Measurements from ENCODE around the gene NIPAL1. TPM values are rescaled to one million over a fixed set of nuclear protein-coding genes. Genes with fewer than 3 reads are reported as not detected.

NIPAL1 gene
- total RNA-seq, 1 donor from 2014 or later: 9.5 TPM

- no peak for DNase-seq
These were observed 11.1 kb downstream of the NIPAL1 start for GRCh38 chr4:48027653-48028052.

DNA sequence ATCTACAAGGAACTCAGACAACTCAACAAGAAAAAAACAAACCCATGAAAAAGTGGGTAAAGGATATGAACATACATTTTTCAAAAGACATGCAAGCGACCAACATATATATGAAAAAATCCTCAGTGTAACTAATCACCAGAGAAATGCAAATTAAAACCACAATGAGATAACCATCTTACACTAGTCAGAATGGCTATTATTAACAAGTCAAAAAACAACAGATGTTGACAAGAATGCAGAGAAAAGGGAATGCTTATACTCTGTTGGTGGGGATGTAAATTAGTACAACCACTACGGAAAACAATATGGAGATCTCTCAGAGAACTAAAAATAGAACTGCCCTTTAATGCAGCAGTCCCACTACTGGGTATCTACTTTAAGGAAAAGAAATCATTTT lies 12.1 kb downstream of the NIPAL1 start:
- no peak for DNase-seq

- no peak for DNase-seq
These were observed 13.9 kb downstream of the NIPAL1 start for GRCh38 chr4:48030470-48030869.

- DNase-seq: no peak
These were observed 15.4 kb downstream of the NIPAL1 start for GRCh38 chr4:48031802-48032525.

DNA sequence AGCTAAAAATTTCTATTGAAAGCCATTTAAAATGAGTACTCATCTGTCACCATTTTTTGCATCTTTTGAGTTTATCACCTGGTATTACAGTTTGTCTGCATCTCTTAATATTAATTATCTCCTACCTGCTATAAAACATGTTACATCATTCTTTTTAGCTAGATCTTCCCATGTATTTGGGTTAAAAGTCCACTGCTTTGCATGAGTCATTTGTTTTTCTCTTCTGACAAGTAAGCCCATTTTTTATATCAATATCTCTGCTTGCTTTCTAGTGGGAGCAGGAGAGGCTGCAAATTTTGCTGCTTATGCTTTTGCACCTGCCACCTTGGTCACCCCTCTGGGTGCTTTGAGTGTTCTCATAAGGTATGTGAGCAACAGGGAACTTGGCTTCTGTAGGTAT lies 16.1 kb downstream of the NIPAL1 start:
- DNase-seq: no peak

DNA sequence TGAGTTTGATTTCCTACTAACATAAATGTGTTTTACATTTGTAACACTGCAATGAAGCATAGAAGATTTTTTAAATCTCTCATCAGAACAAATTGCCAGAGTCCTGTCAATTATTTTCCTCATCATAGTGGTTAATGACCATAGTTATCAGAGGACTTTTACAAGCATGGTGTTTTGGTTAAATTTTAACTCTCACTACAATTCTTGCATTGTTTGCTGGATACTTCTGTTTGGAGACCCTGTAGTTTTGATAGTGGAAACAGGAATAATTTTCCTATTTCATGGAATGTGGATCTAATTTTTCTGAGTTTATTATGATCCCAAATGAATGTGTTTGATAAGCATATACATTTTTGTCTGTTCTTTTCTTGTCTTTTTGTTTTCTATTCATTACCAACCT lies 16.8 kb downstream of the NIPAL1 start:
- no peak for DNase-seq

- DNase-seq: no peak
These were observed 17.3 kb downstream of the NIPAL1 start for GRCh38 chr4:48033825-48034413.

GRCh38 chr4:48035952-48036351 lies 19.4 kb downstream of the NIPAL1 start:
- DNase-seq: no peak

DNA sequence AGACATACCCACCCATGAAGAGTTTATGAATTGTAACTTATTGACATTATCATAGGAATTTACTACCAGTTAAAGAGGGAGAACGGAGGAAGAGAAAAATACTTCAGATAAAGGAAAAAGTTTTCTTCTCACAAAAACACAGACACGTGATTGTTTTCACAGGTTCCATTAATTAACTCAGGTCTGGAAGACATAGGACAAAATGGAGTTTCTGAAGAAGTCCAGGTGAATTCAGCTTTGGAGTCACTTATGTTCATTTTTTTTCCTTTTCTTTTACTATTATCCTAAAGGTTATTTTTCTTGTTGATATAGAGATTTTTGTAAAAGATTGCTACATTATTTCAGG lies 20.5 kb downstream of the NIPAL1 start:
- DNase-seq: no peak

DNA sequence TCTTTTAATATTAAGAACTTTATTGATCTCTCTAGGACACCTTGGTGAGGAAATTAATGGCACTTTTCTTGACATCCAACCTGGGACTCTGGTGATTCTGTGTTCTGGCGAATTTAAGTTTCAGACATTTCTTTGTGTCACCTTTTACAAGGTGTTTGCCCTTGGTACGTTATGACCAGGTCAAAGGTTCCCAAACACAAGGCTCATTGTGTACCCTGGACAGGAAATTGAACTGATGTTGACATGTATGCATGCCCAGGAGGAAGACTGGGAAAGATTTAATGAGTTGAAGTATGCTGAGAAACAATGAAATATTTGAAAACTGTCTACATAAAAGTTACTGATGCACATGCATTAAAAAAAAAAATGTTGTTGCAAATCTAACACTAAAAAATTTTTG lies 22.1 kb downstream of the NIPAL1 start:
- DNase-seq: no peak

- DNase-seq: no peak
These were observed 23.0 kb downstream of the NIPAL1 start for GRCh38 chr4:48039561-48039960.

GRCh38 chr4:48041535-48042137 lies 25.1 kb downstream of the NIPAL1 start:
- no peak for DNase-seq

- DNase-seq: no peak
These were observed 26.4 kb downstream of the NIPAL1 start for GRCh38 chr4:48042979-48043461.

- no peak for DNase-seq
These were observed 26.9 kb downstream of the NIPAL1 start for GRCh38 chr4:48043504-48043903.

GRCh38 chr4:48044298-48044697 lies 27.7 kb downstream of the NIPAL1 start:
- no peak for DNase-seq

- no peak for DNase-seq
These were observed 29.5 kb downstream of the NIPAL1 start for GRCh38 chr4:48046059-48046458.

- DNase-seq: no peak
These were observed 30.9 kb downstream of the NIPAL1 start for GRCh38 chr4:48047421-48047844.

GRCh38 chr4:48047896-48048295 lies 31.3 kb downstream of the NIPAL1 start:
- DNase-seq: no peak

DNA sequence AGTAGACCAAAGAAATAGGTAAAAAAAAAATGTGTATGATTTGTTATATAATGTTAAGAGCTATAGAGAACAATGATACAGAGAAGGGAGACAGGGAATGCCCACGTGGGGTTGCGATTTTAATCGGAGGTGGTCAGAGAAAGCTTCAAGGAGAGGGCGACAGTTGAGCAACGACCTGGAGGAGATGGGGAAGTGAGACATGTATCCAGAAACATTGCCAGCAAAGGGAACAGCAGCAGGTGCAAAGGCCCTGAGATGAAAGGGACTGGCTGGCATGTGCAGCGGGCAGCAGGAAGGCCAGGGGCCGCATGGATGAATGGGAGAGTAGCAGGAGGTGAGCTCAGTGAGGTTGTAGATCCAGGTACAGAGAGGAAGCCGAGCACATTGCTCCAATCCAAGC lies 32.9 kb downstream of the NIPAL1 start:
- DNase-seq: no peak

DNA sequence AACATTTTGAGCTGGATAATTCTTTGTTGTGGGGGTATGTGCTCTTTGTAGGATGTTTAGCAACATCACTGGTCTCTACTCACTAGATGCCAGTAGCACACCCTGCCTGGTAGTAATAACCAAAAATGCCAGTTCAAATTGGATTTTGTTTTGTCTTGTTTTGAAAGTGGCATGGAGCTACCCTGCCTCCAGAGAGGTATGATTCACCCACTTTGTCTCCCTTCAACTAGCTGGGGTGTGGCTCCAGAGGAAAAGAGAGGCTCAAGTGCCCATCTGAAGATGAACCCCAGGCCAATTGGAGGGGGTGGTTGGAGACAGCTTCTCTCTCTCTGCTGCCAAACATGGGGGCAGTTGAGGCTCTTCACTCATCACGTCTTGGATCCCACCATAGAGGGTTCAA lies 34.5 kb downstream of the NIPAL1 start:
- no peak for DNase-seq

- no peak for DNase-seq
These were observed 42.3 kb downstream of the NIPAL1 start for GRCh38 chr4:48058617-48059530.

DNA sequence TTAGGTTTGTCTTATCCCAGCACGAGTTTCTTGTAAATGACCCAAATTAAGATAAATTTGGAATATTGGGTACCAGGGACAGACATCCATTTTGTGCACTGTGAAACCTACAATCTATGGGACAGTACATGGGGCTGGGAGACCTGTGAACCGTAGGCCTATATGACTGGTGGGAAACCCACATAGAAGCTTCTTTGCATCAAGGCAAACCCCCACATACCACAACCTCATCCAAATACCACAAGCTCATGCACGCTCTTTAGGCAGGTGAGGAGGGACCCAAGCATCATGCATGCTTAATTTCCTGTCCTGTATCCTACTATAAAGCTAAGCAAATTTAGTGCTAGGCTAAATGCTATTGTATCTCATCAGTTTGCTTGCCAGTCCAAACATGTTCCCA lies 47.8 kb downstream of the NIPAL1 start:
- no peak for DNase-seq

GRCh38 chr4:48065587-48066052 lies 49.0 kb downstream of the NIPAL1 start:
- DNase-seq: no peak
